ENCODE results near the gene COASY.

GRCh38 chr17:42577140-42577531, 15.2 kb downstream of the COASY start:
- TF ChIP-seq POLR2A (IDR thresholded peaks at IDR 0.05), result no peak
- no peak for TF ChIP-seq CTCF (IDR thresholded peaks at IDR 0.05 in 8 of 11, conservative IDR thresholded peaks at IDR 0.05 in 3 of 11)
- no peak for TF ChIP-seq POLR2AphosphoS5 (IDR thresholded peaks at IDR 0.05)

Measured in spleen (tissue), 7 donors.